Psoas muscle (tissue), 8 donors: Measurements from ENCODE around the gene ADAMTSL1. TPM values are rescaled to one million over a fixed set of nuclear protein-coding genes. Genes with fewer than 3 reads are reported as not detected.

ENCODE experiments used
- ATAC-seq, 4 donors: fragments of 200-7000 bp; cut with Tn5 transposase; one replicate each; pipeline ENCODE4 v1.9.1; 2020; ENCODE audit warnings: moderate library complexity in 3 of 4, mild to moderate bottlenecking in 2 of 4
- DNase-seq, 2 donors: peaks; one replicate each; pipeline ENCODE4 v3.0.0-alpha.2; 2020
- H3K27ac ChIP-seq: fragments of 200-600 bp; one replicate; pipeline ENCODE4 v1.8.0; 2022
- H3K27me3 ChIP-seq, 3 donors: fragments of 200-600 bp in 1 of 3; one replicate each; pipeline versions ENCODE4 v1.6.1 to v1.8.0; 2013 to 2022; ENCODE audit warnings: low read length in 2 of 3, mild to moderate bottlenecking in 2 of 3, moderate library complexity in 1 of 3; ENCODE audit not compliant: insufficient read depth in 3 of 3
- H3K36me3 ChIP-seq, 2 donors: fragments of 200-600 bp in 1 of 2; one replicate each; pipeline versions ENCODE4 v1.6.1 to v1.8.0; 2013 to 2022; ENCODE audit warnings: low read depth in 1 of 2, mild to moderate bottlenecking in 1 of 2, moderate library complexity in 1 of 2; ENCODE audit not compliant: insufficient read depth in 1 of 2
- H3K4me1 ChIP-seq: fragments of 200-600 bp; one replicate; pipeline ENCODE4 v1.8.0; 2022
- H3K4me3 ChIP-seq: fragments of 200-600 bp; one replicate; pipeline ENCODE4 v1.8.0; 2022; ENCODE audit warnings: mild to moderate bottlenecking
- H3K9me3 ChIP-seq: fragments of 200-600 bp; one replicate; pipeline ENCODE4 v1.8.0; 2022
- WGBS, 3 donors: extraction: QIAGEN DNeasy Blood & Tissue Kit; methylation state at CpG; one replicate each; pipeline versions ENCODE4 v1.1.6 to v1.1.7; 2013; 5-methylcytosine and 5-hydroxymethylcytosine counted together
- intact Hi-C, 2 donors: fragments of 100-400 bp; cut with DNase I; formaldehyde crosslinking; loops; one replicate each; pipeline versions ENCODE4 v1.11.0 to v1.14.2; 2022
- polyA plus RNA-seq, 3 donors: library from polyadenylated mRNA; stranded (reverse); fragments of 200-250 nt; gene quantifications; one replicate each; pipeline ENCODE4 v1.2.3, GENCODE V29; 2013
- total RNA-seq, 4 donors: library from RNA; stranded (reverse); fragmentation: NEBNext Ultra II Directional in 2 of 4; extraction: Animal tissue kit (Norgen Biotek cat#: 25700) in 2 of 4; gene quantifications; one replicate each; pipeline versions ENCODE4 v1.2.1 to v1.2.4, GENCODE V29; 2021 to 2023
- TF ChIP-seq, protein P1 (sequence below): fragments of 200-600 bp; IDR thresholded peaks from one replicate; pipeline ENCODE4 v1.8.0; 2022; ENCODE audit warnings: antibody characterized with exemption
- donor health status: healthy with polysubstance abuse.
- donor health status: DM: no; HTN: no; CAD: no; lungs with moderate emphysema.
- donor health status: Bipolar disorder and iron deficiency.
- donor health status: healthy.
- donor health status: DM: yes; HTN: yes; CAD: no.
- donor health status: DM: no; HTN: no; CAD: no.
- donor health status: DM: no; HTN: no; CAD: no.
- donor health status: DM: yes; HTN: yes; CAD: no.

Gene ADAMTSL1
- total and polyA plus RNA-seq, 7 donors: 0.08 to 0.57 (median 0.28) TPM

DNA sequence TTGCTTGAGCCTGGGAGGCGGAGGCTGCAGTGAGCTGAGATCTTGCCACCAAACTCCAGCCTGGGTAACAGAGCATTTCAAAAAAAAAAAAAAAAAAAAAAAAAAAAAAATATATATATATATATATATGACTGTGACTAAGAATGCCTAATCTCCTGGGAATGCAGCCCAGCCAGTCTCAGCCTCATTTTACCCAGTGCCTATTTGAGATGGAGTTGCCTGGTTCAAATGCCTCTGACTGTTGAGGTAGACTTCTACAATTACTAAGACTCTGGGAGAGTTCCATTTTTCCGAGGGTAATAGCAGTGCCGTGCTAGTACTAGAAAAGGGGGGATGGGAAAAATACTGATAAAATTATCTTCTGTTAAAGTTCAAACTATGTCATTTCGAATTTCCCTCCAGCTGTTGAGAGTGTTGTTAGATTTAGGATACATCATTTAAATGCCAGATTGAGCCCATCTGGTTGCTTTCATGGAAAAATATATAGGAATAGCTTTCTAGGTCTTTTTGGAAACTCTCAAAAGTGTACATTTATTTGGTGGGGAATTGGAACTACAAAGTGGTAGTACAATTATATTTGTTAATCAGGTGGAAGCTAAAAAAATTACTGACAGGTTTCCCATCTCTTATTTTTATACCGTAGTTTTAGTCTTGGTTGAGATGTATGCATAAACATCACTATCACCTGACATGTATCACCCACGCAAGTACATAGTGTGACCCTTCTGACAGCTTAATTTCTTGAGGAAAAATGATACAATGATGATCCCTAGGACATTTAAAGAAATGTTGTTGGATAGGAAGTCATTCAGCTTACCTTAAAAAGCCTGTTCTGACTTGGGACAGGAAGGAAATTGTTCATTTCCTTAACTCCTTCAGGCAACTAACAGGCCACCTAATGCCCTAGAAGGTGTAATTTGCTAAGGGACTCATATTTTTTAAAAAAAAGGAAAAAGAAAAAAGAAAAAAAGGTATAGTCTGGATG, 214.9 kb downstream of the ADAMTSL1 start:
- no peaks in the 10 kb centered on the region for H3K9me3 ChIP-seq
- TF ChIP-seq, protein P1, sequence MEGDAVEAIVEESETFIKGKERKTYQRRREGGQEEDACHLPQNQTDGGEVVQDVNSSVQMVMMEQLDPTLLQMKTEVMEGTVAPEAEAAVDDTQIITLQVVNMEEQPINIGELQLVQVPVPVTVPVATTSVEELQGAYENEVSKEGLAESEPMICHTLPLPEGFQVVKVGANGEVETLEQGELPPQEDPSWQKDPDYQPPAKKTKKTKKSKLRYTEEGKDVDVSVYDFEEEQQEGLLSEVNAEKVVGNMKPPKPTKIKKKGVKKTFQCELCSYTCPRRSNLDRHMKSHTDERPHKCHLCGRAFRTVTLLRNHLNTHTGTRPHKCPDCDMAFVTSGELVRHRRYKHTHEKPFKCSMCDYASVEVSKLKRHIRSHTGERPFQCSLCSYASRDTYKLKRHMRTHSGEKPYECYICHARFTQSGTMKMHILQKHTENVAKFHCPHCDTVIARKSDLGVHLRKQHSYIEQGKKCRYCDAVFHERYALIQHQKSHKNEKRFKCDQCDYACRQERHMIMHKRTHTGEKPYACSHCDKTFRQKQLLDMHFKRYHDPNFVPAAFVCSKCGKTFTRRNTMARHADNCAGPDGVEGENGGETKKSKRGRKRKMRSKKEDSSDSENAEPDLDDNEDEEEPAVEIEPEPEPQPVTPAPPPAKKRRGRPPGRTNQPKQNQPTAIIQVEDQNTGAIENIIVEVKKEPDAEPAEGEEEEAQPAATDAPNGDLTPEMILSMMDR: no peak
- no peaks in the 10 kb centered on the region for H3K4me1 ChIP-seq
- no peaks in the 10 kb centered on the region for H3K36me3 ChIP-seq
- H3K27me3 ChIP-seq: no peaks in the 10 kb centered on the region
- DNase-seq: no peak
- no peak overlapping the region for H3K4me3 ChIP-seq
- no peak for ATAC-seq
- H3K27ac ChIP-seq: no peak overlapping the region
- intact Hi-C loops: no loop called here
- 57 to 72% (median 65%) methylated on average over 6 of the region's 6 CpGs for WGBS, 3 donors

DNA sequence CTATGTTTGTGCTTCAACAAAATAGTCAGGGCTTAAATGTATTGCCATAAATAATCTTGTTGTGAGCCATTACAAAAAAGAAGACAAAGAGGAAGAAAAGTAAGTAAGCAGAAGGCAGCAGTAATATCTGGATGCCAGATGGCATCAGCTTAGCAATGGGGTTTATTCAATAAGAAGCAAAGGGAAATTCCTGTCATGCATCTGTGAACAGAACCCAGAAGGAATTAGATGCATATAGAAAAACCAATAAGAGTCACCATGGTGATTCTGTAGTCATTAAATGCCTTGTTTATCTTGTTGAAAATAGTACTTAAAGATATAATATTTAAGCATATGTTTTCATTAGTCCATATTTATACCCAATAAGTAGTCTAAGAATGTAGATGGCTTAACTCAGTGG, 216.0 kb downstream of the ADAMTSL1 start:
- intact Hi-C loops: no loop called here
- Histone ChIP-seq H3K9me3 (peaks cover 2% of the 10 kb centered on the region), H3K4me3 (no peak overlapping the region), H3K4me1 (no peaks in the 10 kb centered on the region), H3K27me3 (no peaks in the 10 kb centered on the region), H3K27ac (no peak overlapping the region), H3K36me3 (no peaks in the 10 kb centered on the region)
- ATAC-seq (no peak), DNase-seq (no peak)
- TF ChIP-seq, protein P1: no peak

DNA sequence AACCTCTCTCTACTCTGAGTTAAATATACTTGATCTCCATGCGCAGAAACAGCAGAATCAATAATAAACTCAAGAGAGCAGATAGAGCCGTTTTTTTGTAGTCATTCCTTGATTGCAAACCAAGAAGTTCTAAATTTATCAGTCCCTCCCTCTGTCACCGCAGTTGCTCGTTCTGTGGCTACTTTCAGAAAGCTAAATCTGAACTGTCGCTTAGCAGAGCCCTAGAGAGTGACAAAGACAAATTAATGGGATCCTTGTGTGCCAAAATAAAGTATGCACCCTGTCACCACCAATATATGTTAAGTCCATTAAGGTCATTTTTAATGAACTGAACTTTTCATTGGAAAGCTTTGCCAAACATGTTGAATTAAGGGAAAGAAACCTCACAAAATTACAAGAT, 218.3 kb downstream of the ADAMTSL1 start:
- ATAC-seq: no peak
- no peak for DNase-seq
- H3K27me3 ChIP-seq: no peaks in the 10 kb centered on the region
- intact Hi-C loops: no loop called here
- 44 to 48% (median 46%) methylated on average over 5 of the region's 5 CpGs for WGBS, 3 donors
- no peaks in the 10 kb centered on the region for H3K36me3 ChIP-seq
- peaks cover 9% of the 10 kb centered on the region for H3K9me3 ChIP-seq
- H3K27ac ChIP-seq: no peak overlapping the region
- no peak overlapping the region for H3K4me3 ChIP-seq
- no peaks in the 10 kb centered on the region for H3K4me1 ChIP-seq
- TF ChIP-seq, protein P1: no peak

DNA sequence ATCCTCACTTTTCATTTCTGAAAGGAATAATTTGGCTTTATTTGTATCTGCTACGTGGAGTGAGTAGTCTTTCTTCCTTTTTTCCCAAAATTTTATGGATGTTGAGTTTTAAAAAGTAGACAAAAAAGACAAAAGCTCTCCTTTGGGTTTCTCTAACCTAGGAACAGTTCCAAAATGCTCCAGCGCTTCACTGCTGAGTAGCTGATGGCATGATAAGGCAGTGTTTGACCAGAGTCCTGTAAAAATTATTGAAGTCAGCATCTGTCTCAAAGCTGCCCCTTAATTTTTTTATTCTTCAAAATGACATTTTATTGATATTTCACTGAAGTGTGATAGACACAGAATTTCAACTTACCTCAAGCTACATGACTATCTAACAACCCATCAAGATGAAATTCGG, 219.0 kb downstream of the ADAMTSL1 start:
- 88 to 92% (median 88%) methylated on average over 3 of the region's 3 CpGs for WGBS, 3 donors
- ATAC-seq: no peak

More for the DNA sequence above, 219.0 kb downstream of the ADAMTSL1 start:
- Histone ChIP-seq H3K27me3 (no peaks in the 10 kb centered on the region), H3K9me3 (peaks cover 9% of the 10 kb centered on the region), H3K4me3 (no peak overlapping the region), H3K4me1 (no peaks in the 10 kb centered on the region), H3K27ac (no peak overlapping the region), H3K36me3 (no peaks in the 10 kb centered on the region)
- intact Hi-C loops: no loop called here
- TF ChIP-seq, protein P1: no peak
- DNase-seq: no peak
